OCI-LY1 (cell line): Measurements from ENCODE around the gene SPSB3.
"Not testable (repeated sequence)": the region's sequence is repeated elsewhere in the genome, so short reads cannot be mapped to it uniquely, and the experiment has no call there.

Experiments used
- H2AFZ ChIP-seq: fragments of 200-600 bp; sonication (generic), shearing (Covaris generic); 2 replicates; pipeline ENCODE4 v1.6.0; 2014; ENCODE audit warnings: antibody characterized with exemption, mild to moderate bottlenecking, low read length
- H3F3A ChIP-seq: fragments of 200-600 bp; sonication (generic), shearing (Covaris generic); 2 replicates; pipeline ENCODE4 v1.6.0; 2014; ENCODE audit warnings: mild to moderate bottlenecking, antibody characterized with exemption, low read length, moderate library complexity; ENCODE audit not compliant: insufficient read depth
- H3K27ac ChIP-seq: fragments of 200-600 bp; sonication (generic); 2 replicates; pipeline ENCODE4 v1.5.1; 2014; ENCODE audit warnings: low read length, mixed run types, mild to moderate bottlenecking, low read depth; ENCODE audit not compliant: poor library complexity, severe bottlenecking
- H3K27me3 ChIP-seq: fragments of 200-600 bp; sonication (generic); 2 replicates; pipeline ENCODE4 v1.6.0; 2014; ENCODE audit warnings: antibody characterized with exemption, mild to moderate bottlenecking, low read length, moderate library complexity; ENCODE audit not compliant: insufficient read depth
- H3K36me3 ChIP-seq: fragments of 200-600 bp; sonication (generic); 2 replicates; pipeline ENCODE4 v1.6.1; 2014; ENCODE audit warnings: mild to moderate bottlenecking, antibody characterized with exemption, low read length, moderate library complexity, mixed read lengths; ENCODE audit not compliant: insufficient read depth
- H3K4me1 ChIP-seq: fragments of 200-600 bp; sonication (generic); 2 replicates; pipeline ENCODE4 v1.5.1; 2014; ENCODE audit warnings: mild to moderate bottlenecking, low read length, moderate library complexity; ENCODE audit not compliant: insufficient read depth, severe bottlenecking
- H3K4me2 ChIP-seq: fragments of 200-600 bp; sonication (generic), shearing (Covaris generic); 2 replicates; pipeline ENCODE4 v1.6.1; 2014; ENCODE audit warnings: low read length
- H3K4me3 ChIP-seq: fragments of 200-600 bp; sonication (generic); 2 replicates; pipeline ENCODE4 v1.5.1; 2014; ENCODE audit warnings: low read length, low read depth, mild to moderate bottlenecking, mixed read lengths; ENCODE audit not compliant: poor library complexity, severe bottlenecking
- H3K79me2 ChIP-seq: fragments of 200-600 bp; shearing (Covaris generic); 2 replicates; pipeline ENCODE4 v1.6.1; 2016; ENCODE audit warnings: mixed run types, low read length, mixed read lengths; ENCODE audit not compliant: insufficient read depth
- H3K9ac ChIP-seq: fragments of 200-600 bp; sonication (generic), shearing (Covaris generic); 2 replicates; pipeline ENCODE4 v1.6.1; 2014; ENCODE audit warnings: mild to moderate bottlenecking, low read length, mixed read lengths
- H3K9me2 ChIP-seq: fragments of 200-600 bp; sonication (generic), shearing (Covaris generic); 2 replicates; pipeline ENCODE4 v1.6.1; 2014; ENCODE audit warnings: low read depth, mild to moderate bottlenecking, low read length, mixed read lengths
- H3K9me3 ChIP-seq: fragments of 200-600 bp; shearing (Covaris generic); 2 replicates; pipeline ENCODE4 v1.6.1; 2014; ENCODE audit warnings: low read length, mixed read lengths
- H4K20me1 ChIP-seq: fragments of 200-600 bp; sonication (generic), shearing (Covaris generic); 2 replicates; pipeline ENCODE4 v1.6.0; 2016; ENCODE audit warnings: mild to moderate bottlenecking, low read length; ENCODE audit not compliant: insufficient read depth
- EZH2 ChIP-seq: fragments of 200-600 bp; sonication (generic), shearing (Covaris generic); IDR thresholded peaks from 2 replicates; pipeline ENCODE4 v1.8.0; 2017; ENCODE audit warnings: borderline replicate concordance, mixed run types, mild to moderate bottlenecking, antibody characterized with exemption, low read length, moderate library complexity, mixed read lengths
- TF ChIP-seq, protein P1 (sequence below): fragments of 200-600 bp; sonication (generic), shearing (Covaris generic); IDR thresholded peaks from 2 replicates; pipeline ENCODE4 v1.5.1; 2017; ENCODE audit warnings: mild to moderate bottlenecking, antibody characterized with exemption, low read length, moderate library complexity, mixed read lengths

The SPSB3 gene

DNA sequence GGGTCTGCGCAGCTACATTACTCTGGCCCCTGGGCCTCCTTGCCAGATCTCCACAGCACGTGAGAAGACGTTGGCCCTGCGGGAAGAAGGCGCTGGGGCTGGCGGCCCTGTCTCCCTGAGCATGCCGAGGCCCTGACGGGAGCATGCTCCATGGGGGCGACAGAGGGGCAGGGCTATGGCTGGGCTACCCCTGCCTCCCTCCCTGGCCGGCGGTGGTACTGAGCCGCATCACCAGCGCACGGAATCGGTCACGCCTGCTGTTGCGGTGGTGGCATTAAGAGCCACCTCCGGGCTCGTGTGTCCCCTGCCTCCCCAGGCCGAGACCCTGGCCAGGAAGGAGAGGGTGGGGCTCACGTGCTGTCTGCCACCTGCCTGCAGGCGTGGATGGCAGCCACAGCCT, 48.2 kb downstream of the SPSB3 start:
- H3K27me3 ChIP-seq, result no peaks in the 10 kb centered on the region
- no peaks in the 10 kb centered on the region for H3K79me2 ChIP-seq
- H3K9me2 ChIP-seq, result no peaks in the 10 kb centered on the region
- no peak overlapping the region for H3K9ac ChIP-seq
- H3K4me2 ChIP-seq, result no peak overlapping the region
- H3K4me3 ChIP-seq, result no peak overlapping the region
- TF ChIP-seq, protein P1, sequence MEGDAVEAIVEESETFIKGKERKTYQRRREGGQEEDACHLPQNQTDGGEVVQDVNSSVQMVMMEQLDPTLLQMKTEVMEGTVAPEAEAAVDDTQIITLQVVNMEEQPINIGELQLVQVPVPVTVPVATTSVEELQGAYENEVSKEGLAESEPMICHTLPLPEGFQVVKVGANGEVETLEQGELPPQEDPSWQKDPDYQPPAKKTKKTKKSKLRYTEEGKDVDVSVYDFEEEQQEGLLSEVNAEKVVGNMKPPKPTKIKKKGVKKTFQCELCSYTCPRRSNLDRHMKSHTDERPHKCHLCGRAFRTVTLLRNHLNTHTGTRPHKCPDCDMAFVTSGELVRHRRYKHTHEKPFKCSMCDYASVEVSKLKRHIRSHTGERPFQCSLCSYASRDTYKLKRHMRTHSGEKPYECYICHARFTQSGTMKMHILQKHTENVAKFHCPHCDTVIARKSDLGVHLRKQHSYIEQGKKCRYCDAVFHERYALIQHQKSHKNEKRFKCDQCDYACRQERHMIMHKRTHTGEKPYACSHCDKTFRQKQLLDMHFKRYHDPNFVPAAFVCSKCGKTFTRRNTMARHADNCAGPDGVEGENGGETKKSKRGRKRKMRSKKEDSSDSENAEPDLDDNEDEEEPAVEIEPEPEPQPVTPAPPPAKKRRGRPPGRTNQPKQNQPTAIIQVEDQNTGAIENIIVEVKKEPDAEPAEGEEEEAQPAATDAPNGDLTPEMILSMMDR, result no peak
- no peak for TF ChIP-seq EZH2
- H4K20me1 ChIP-seq, result no peaks in the 10 kb centered on the region
- no peaks in the 10 kb centered on the region for H3K4me1 ChIP-seq
- peaks cover 16% of the 10 kb centered on the region for H3F3A ChIP-seq
- H3K9me3 ChIP-seq, result no peaks in the 10 kb centered on the region
- no peak overlapping the region for H3K27ac ChIP-seq
- no peak overlapping the region for H2AFZ ChIP-seq
- H3K36me3 ChIP-seq, result peaks cover 50% of the 10 kb centered on the region

- peaks cover 65% of the 10 kb centered on the region for H3K36me3 ChIP-seq
- not testable (repeated sequence) for H3K4me1 ChIP-seq, H3K27me3 ChIP-seq, H3F3A ChIP-seq, H4K20me1 ChIP-seq, H3K27ac ChIP-seq, H3K79me2 ChIP-seq, H3K9me2 ChIP-seq, H3K4me3 ChIP-seq, H3K9ac ChIP-seq, H3K4me2 ChIP-seq, H2AFZ ChIP-seq, H3K9me3 ChIP-seq
Measured at GRCh38 chr16:1732551-1732987, 49.8 kb downstream of the SPSB3 start.

- Histone ChIP-seq H2AFZ (no peak overlapping the region), H3K27me3 (no peaks in the 10 kb centered on the region), H3K4me1 (no peaks in the 10 kb centered on the region), H4K20me1 (no peaks in the 10 kb centered on the region), H3K9me2 (no peaks in the 10 kb centered on the region), H3K27ac (no peak overlapping the region), H3K79me2 (no peaks in the 10 kb centered on the region), H3K9ac (no peak overlapping the region), H3K4me2 (no peak overlapping the region), H3K36me3 (peaks cover 70% of the 10 kb centered on the region), H3K9me3 (no peaks in the 10 kb centered on the region), H3K4me3 (no peak overlapping the region), H3F3A (0 out of 2 replicates have a peak, but pooled peaks cover 6% of the 10 kb centered on the region)
- TF ChIP-seq, protein P1, result no peak
- no peak for TF ChIP-seq EZH2
Measured at GRCh38 chr16:1732071-1732470, 50.3 kb downstream of the SPSB3 start.

DNA sequence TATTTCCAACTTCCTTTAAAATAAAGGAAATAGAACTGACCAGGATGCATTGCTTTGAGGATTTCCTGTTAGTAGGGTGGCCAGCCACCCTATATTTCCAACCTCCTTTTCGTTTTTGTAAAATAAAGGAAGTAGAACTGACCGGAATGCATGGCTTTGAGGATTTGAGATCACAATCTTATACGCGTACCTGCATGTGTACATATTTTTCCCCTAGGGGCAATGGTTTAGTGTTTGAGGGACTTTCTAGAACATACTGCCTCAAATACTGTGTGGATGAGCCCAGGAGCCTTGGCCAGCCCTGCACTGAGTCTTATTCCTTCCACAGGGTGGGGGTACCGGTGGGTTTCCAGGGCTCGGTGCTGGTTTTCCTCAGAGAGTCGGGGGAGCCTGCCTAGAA, 50.8 kb downstream of the SPSB3 start:
- H4K20me1 ChIP-seq, result no peaks in the 10 kb centered on the region
- no peaks in the 10 kb centered on the region for H3K79me2 ChIP-seq
- no peak overlapping the region for H2AFZ ChIP-seq
- no peak overlapping the region for H3K4me3 ChIP-seq
- no peak overlapping the region for H3K9ac ChIP-seq
- no peaks in the 10 kb centered on the region for H3K9me3 ChIP-seq
- no peaks in the 10 kb centered on the region for H3K27me3 ChIP-seq
- no peak overlapping the region for H3K27ac ChIP-seq
- TF ChIP-seq, protein P1, result no peak
- TF ChIP-seq EZH2, result no peak
- H3K9me2 ChIP-seq, result no peaks in the 10 kb centered on the region
- peaks cover 75% of the 10 kb centered on the region for H3K36me3 ChIP-seq
- 0 out of 2 replicates have a peak, but pooled peaks cover 2% of the 10 kb centered on the region for H3F3A ChIP-seq
- no peak overlapping the region for H3K4me2 ChIP-seq
- H3K4me1 ChIP-seq, result no peaks in the 10 kb centered on the region
